Right lung (tissue), 5 donors: ENCODE results near the gene NCOR1. TPM values are rescaled to one million over a fixed set of nuclear protein-coding genes. Genes with fewer than 3 reads are reported as not detected.
"Not testable (repeated sequence)": the region's sequence is repeated elsewhere in the genome, so short reads cannot be mapped to it uniquely, and the experiment has no call there.

Experiments
- DNase-seq, 2 donors: peaks; one replicate each; pipeline ENCODE4 v3.0.0-alpha.2; 2013
- polyA plus RNA-seq, 5 donors: library from polyadenylated mRNA; unstranded; fragments of 120-200 nt; gene quantifications; one replicate each; pipeline versions ENCODE4 v1.2.1 to v1.2.3, GENCODE V29; 2013; ENCODE audit warnings: inconsistent platforms in 1 of 5, low replicate concordance in 1 of 5; ENCODE audit not compliant: insufficient read length in 5 of 5, insufficient read depth in 1 of 5

The NCOR1 gene
- polyA plus RNA-seq, 5 donors, result 79.1 to 126 (median 110) TPM

- DNase-seq, result not testable (repeated sequence)
Measured at GRCh38 chr17:16152326-16152725, 63.0 kb downstream of the NCOR1 start.

GRCh38 chr17:16150251-16150856 lies 65.0 kb downstream of the NCOR1 start:
- no peak for DNase-seq

- no peak for DNase-seq
Measured at GRCh38 chr17:16148596-16148995, 66.7 kb downstream of the NCOR1 start.

- DNase-seq, result not testable (repeated sequence)
Measured at GRCh38 chr17:16145319-16145890, 69.9 kb downstream of the NCOR1 start.

GRCh38 chr17:16141685-16142084 lies 73.6 kb downstream of the NCOR1 start:
- no peak for DNase-seq

- DNase-seq, result no peak
Measured at GRCh38 chr17:16140854-16141253, 74.5 kb downstream of the NCOR1 start.

GRCh38 chr17:16135461-16135860 lies 79.9 kb downstream of the NCOR1 start:
- DNase-seq, result no peak

GRCh38 chr17:16131593-16131992 lies 83.7 kb downstream of the NCOR1 start:
- no peak for DNase-seq

GRCh38 chr17:16129441-16130205 lies 85.7 kb downstream of the NCOR1 start:
- no peak for DNase-seq

GRCh38 chr17:16123531-16123930 lies 91.8 kb downstream of the NCOR1 start:
- DNase-seq, result no peak

- no peak for DNase-seq
Measured at GRCh38 chr17:16122697-16123434, 92.5 kb downstream of the NCOR1 start.

GRCh38 chr17:16121915-16122314 lies 93.4 kb downstream of the NCOR1 start:
- DNase-seq, result no peak

- no peak for DNase-seq
Measured at GRCh38 chr17:16120937-16121336, 94.4 kb downstream of the NCOR1 start.

GRCh38 chr17:16117149-16117548 lies 98.2 kb downstream of the NCOR1 start:
- no peak for DNase-seq

GRCh38 chr17:16115077-16115698 lies 100.1 kb downstream of the NCOR1 start:
- DNase-seq, result not testable (repeated sequence)

- no peak for DNase-seq
Measured at GRCh38 chr17:16108871-16109270, 106.5 kb downstream of the NCOR1 start.

GRCh38 chr17:16108386-16108785 lies 106.9 kb downstream of the NCOR1 start:
- no peak for DNase-seq

- DNase-seq, result no peak
Measured at GRCh38 chr17:16107165-16107770, 108.1 kb downstream of the NCOR1 start.

GRCh38 chr17:16106161-16106891 lies 109.0 kb downstream of the NCOR1 start:
- DNase-seq, result peak in 1 of 2 donors; percentile 2

GRCh38 chr17:16104189-16104588 lies 111.1 kb downstream of the NCOR1 start:
- DNase-seq, result no peak

- DNase-seq, result no peak
Measured at GRCh38 chr17:16101440-16101839, 113.9 kb downstream of the NCOR1 start.
